ENCODE results near the gene MCM8.

- TF ChIP-seq POLR2A (IDR thresholded peaks at IDR 0.05; ENCODE audit: low read length): no peak
- TF ChIP-seq GATA1 (IDR thresholded peaks at IDR 0.05; ENCODE audit: low read depth, low read length): no peak
Observed at GRCh38 chr20:5977223-5977622, 26.8 kb downstream of the MCM8 start.

Measured in erythroblast (primary cell).